HepG2 (cell line): Measurements from ENCODE around the gene TEX19. TPM values are rescaled to one million over a fixed set of nuclear protein-coding genes. Genes with fewer than 3 reads are reported as not detected.

Experiments
- AHDC1 ChIP-seq: sonication (generic); formaldehyde crosslinking; IDR thresholded peaks from 2 replicates; pipeline ENCODE4 v1.5.1; 2020; ENCODE audit warnings: mild to moderate bottlenecking, missing genetic modification reagents, borderline replicate concordance
- BRF2 ChIP-seq: sonication (generic); formaldehyde crosslinking; IDR thresholded peaks from 2 replicates; pipeline ENCODE4 v1.8.1; 2022; ENCODE audit warnings: mild to moderate bottlenecking, missing genetic modification reagents
- FOXJ3 ChIP-seq: sonication (generic); formaldehyde crosslinking; IDR thresholded peaks from 2 replicates; pipeline ENCODE4 v1.4.0; 2020; ENCODE audit warnings: missing genetic modification reagents, mild to moderate bottlenecking, borderline replicate concordance
- GLMP ChIP-seq: sonication (generic); formaldehyde crosslinking; IDR thresholded peaks from 2 replicates; pipeline ENCODE4 v1.9.0; 2021; ENCODE audit warnings: missing genetic modification reagents, mild to moderate bottlenecking, borderline replicate concordance
- HNF4A ChIP-seq: sonication (generic); formaldehyde crosslinking; IDR thresholded peaks from 2 replicates; pipeline ENCODE4 v1.4.0; 2020; ENCODE audit warnings: missing genetic modification reagents
- KLF12 ChIP-seq: sonication (generic); formaldehyde crosslinking; IDR thresholded peaks from 2 replicates; pipeline ENCODE4 v1.4.0; 2020; ENCODE audit warnings: missing genetic modification reagents, borderline replicate concordance
- MEIS1 ChIP-seq: sonication (generic); formaldehyde crosslinking; IDR thresholded peaks from 2 replicates; pipeline ENCODE4 v1.9.0; 2021; ENCODE audit warnings: mild to moderate bottlenecking, missing genetic modification reagents, moderate library complexity, borderline replicate concordance
- PATZ1 ChIP-seq: sonication (generic); formaldehyde crosslinking; IDR thresholded peaks from 2 replicates; pipeline ENCODE4 v1.4.0; 2020; ENCODE audit warnings: missing genetic modification reagents
- RBM22 ChIP-seq: fragments of 200-400 bp; formaldehyde crosslinking; optimal IDR thresholded peaks from 2 replicates; pipeline ENCODE3; 2017; ENCODE audit warnings: mild to moderate bottlenecking, low read length, moderate library complexity
- RELA ChIP-seq: sonication (generic); formaldehyde crosslinking; IDR thresholded peaks from 2 replicates; pipeline ENCODE4 v1.4.0; 2020; ENCODE audit warnings: missing genetic modification reagents
- RFX5 ChIP-seq: IDR thresholded peaks from 2 replicates; pipeline ENCODE4 v1.6.1; 2011; ENCODE audit warnings: low read depth, low read length, improper control_type of control experiment
- ZNF367 ChIP-seq: sonication (generic); formaldehyde crosslinking; IDR thresholded peaks from 2 replicates; pipeline ENCODE4 v1.4.0; 2020; ENCODE audit warnings: missing genetic modification reagents, borderline replicate concordance
- ZNF644 ChIP-seq: IDR thresholded peaks from 2 replicates; pipeline ENCODE4 v1.6.1; 2016; ENCODE audit warnings: low read depth
- ZNF792 ChIP-seq: IDR thresholded peaks from 2 replicates; pipeline ENCODE4 v1.6.1; 2016
- polyA plus RNA-seq, 8 experiments: library from polyadenylated mRNA; depleted of rRNA in 3 of 8; stranded (reverse) in 7 of 8; unstranded in 1 of 8; fragments of >200 nt; fragmentation: Illumina TruSeq in 4 of 8; extraction: Trizol in 4 of 8; gene quantifications; 2 replicates each; pipeline versions ENCODE4 v1.2.1 to v1.2.3, GENCODE V29; 2011 to 2016; ENCODE audit warnings: low read depth in 4 of 8, missing spikeins in 1 of 8, mixed read lengths in 1 of 8; ENCODE audit not compliant: insufficient read depth in 1 of 8
- total RNA-seq, 5 experiments: library from RNA; depleted of rRNA; stranded (reverse); fragments of >200 nt; fragmentation: Illumina TruSeq; extraction: Trizol; gene quantifications; 2 replicates each; pipeline ENCODE4 v1.2.3, GENCODE V29; 2016; ENCODE audit warnings: low read depth in 1 of 5

The TEX19 gene
- total and polyA plus RNA-seq, 2 of the 13 experiments (the other 11 are each of a cell fraction or from before 2014, with no cell fraction given) = 1.3 to 6.0 TPM

- no peak for TF ChIP-seq GLMP
- peak; percentile 65; the same call in 1 of the 2 replicates for TF ChIP-seq ZNF792 (CRISPR knock-in tag)
- no peak for TF ChIP-seq RFX5
- TF ChIP-seq AHDC1 (CRISPR knock-in tag) = no peak; the same call in 1 of the 2 replicates
- no peak; the same call in 1 of the 2 replicates for TF ChIP-seq FOXJ3 (CRISPR knock-in tag)
- no peak for TF ChIP-seq RBM22
- no peak for TF ChIP-seq ZNF644
- 0 out of 2 replicates have a peak, but pooled peaks have one; percentile 28 for TF ChIP-seq BRF2
- no peak for TF ChIP-seq KLF12 (CRISPR knock-in tag)
- peak; percentile 47; the same call in 1 of the 2 replicates for TF ChIP-seq MEIS1 (CRISPR knock-in tag)
- peak; percentile 59; the same call in 1 of the 2 replicates for TF ChIP-seq HNF4A
- TF ChIP-seq PATZ1 (CRISPR knock-in tag) = peak; percentile 77
- 0 out of 2 replicates have a peak, but pooled peaks have one; percentile 62 for TF ChIP-seq ZNF367 (CRISPR knock-in tag)
- TF ChIP-seq RELA (CRISPR knock-in tag) = no peak
These were observed 25.9 kb downstream of the TEX19 start (continued) for GRCh38 chr17:82384730-82385481.
